IMR-90 (cell line): ENCODE data around the gene UNC5B. TPM values are rescaled to one million over a fixed set of nuclear protein-coding genes. Genes with fewer than 3 reads are reported as not detected.
"Not testable (repeated sequence)": the region's sequence is repeated elsewhere in the genome, so short reads cannot be mapped to it uniquely, and the experiment has no call there.

Experiments
- ATAC-seq: fragments of 200-7000 bp; cut with Tn5 transposase; 2 replicates; pipeline ENCODE4 v1.9.1; 2020; ENCODE audit warnings: low read depth, mild to moderate bottlenecking, moderate library complexity
- BruUV-seq: library from RNA; stranded (reverse); fragments of 400-500 nt; replicated peaks from 2 replicates; lab custom pipeline; 2021; lab: Mats Ljungman, UMichigan
- CTCF ChIA-PET: fragments of 300-600 bp; formaldehyde crosslinking; extraction: SDS; loops from one replicate; lab custom pipeline; 2021; ENCODE audit warnings: antibody characterized with exemption; lab: Yijun Ruan, JAX
- POLR2A ChIA-PET: fragments of 300-600 bp; sonication (Branson Sonifier 250); formaldehyde crosslinking; loops from one replicate; lab custom pipeline; 2022; ENCODE audit warnings: antibody characterized with exemption; ENCODE audit not compliant: unreplicated experiment; lab: Charles Lee
- DNase-seq: peaks from one replicate; pipeline ENCODE4 v3.0.0; 2013
- H2AFZ ChIP-seq: replicated peaks from 2 replicates; pipeline ENCODE3; 2013; ENCODE audit warnings: low read length, mild to moderate bottlenecking; ENCODE audit not compliant: poor library complexity
- H2AK5ac ChIP-seq: 2 replicates; pipeline ENCODE4 v1.6.1; 2013; ENCODE audit warnings: low read depth, low read length, inconsistent platforms
- H2AK9ac ChIP-seq: replicated peaks from 2 replicates; pipeline ENCODE3; 2013; ENCODE audit warnings: mild to moderate bottlenecking, low read depth, low read length, moderate library complexity; ENCODE audit not compliant: poor library complexity
- H2BK120ac ChIP-seq: 2 replicates; pipeline ENCODE4 v1.6.1; 2013; ENCODE audit warnings: low read depth, low read length, inconsistent platforms
- H2BK15ac ChIP-seq: 3 replicates; pipeline ENCODE4 v1.6.1; 2013; ENCODE audit warnings: low read depth, low read length, inconsistent platforms
- H2BK20ac ChIP-seq: 2 replicates; pipeline ENCODE4 v1.6.1; 2013; ENCODE audit warnings: low read depth, mild to moderate bottlenecking, inconsistent platforms, low read length, moderate library complexity
- H2BK5ac ChIP-seq: 2 replicates; pipeline ENCODE4 v1.6.1; 2013; ENCODE audit warnings: mild to moderate bottlenecking, low read depth, low read length, inconsistent platforms; ENCODE audit not compliant: poor library complexity, severe bottlenecking
- H3K14ac ChIP-seq: replicated peaks from 2 replicates; pipeline ENCODE4 v1.6.1; 2013; ENCODE audit warnings: low read depth, low read length, inconsistent platforms
- H3K18ac ChIP-seq: 2 replicates; pipeline ENCODE4 v1.6.1; 2013; ENCODE audit warnings: low read depth, low read length, control low read depth
- H3K23ac ChIP-seq: 2 replicates; pipeline ENCODE4 v1.6.1; 2013; ENCODE audit warnings: low read depth, low read length, inconsistent platforms
- H3K27ac ChIP-seq: 2 replicates; pipeline ENCODE4 v1.5.1; 2013; ENCODE audit warnings: mild to moderate bottlenecking, control low read depth, low read length; ENCODE audit not compliant: insufficient read depth
- H3K27me3 ChIP-seq: 2 replicates; pipeline ENCODE4 v1.6.1; 2013; ENCODE audit warnings: low read length; ENCODE audit not compliant: control insufficient read depth, insufficient read depth
- H3K36me3 ChIP-seq: 2 replicates; pipeline ENCODE4 v1.6.1; 2013; ENCODE audit warnings: low read length, mixed read lengths; ENCODE audit not compliant: control insufficient read depth, insufficient read depth
- H3K4ac ChIP-seq: 2 replicates; pipeline ENCODE4 v1.6.1; 2013; ENCODE audit warnings: low read depth, low read length, inconsistent platforms
- H3K4me1 ChIP-seq: 2 replicates; pipeline ENCODE4 v1.6.1; 2013; ENCODE audit warnings: low read length, mixed read lengths; ENCODE audit not compliant: control insufficient read depth, insufficient read depth
- H3K4me2 ChIP-seq: 2 replicates; pipeline ENCODE4 v1.6.1; 2013; ENCODE audit warnings: low read depth, mild to moderate bottlenecking, control low read depth, low read length, moderate library complexity
- H3K4me3 ChIP-seq: 2 replicates; pipeline ENCODE4 v1.5.1; 2013; ENCODE audit warnings: low read depth, mild to moderate bottlenecking, control low read depth, low read length, moderate library complexity; ENCODE audit not compliant: insufficient read depth
- H3K56ac ChIP-seq: 2 replicates; pipeline ENCODE4 v1.6.1; 2013; ENCODE audit warnings: low read length, inconsistent platforms; ENCODE audit not compliant: insufficient read depth; ENCODE audit errors: extremely low read depth
- H3K79me1 ChIP-seq, 2 experiments: 2 replicates each; pipeline ENCODE4 v1.6.1; 2013; ENCODE audit warnings: low read length in 2 of 2, inconsistent platforms in 1 of 2, low read depth in 1 of 2
- H3K9ac ChIP-seq: 2 replicates; pipeline ENCODE4 v1.6.1; 2013; ENCODE audit warnings: low read depth, low read length, control low read depth
- H3K9me1 ChIP-seq: 2 replicates; pipeline ENCODE4 v1.6.1; 2013; ENCODE audit warnings: low read length, inconsistent platforms; ENCODE audit not compliant: insufficient read depth
- H3K9me3 ChIP-seq: 2 replicates; pipeline ENCODE4 v1.6.1; 2013; ENCODE audit warnings: low read length; ENCODE audit not compliant: control insufficient read depth, insufficient read depth
- H4K20me1 ChIP-seq: 2 replicates; pipeline ENCODE4 v1.6.1; 2013; ENCODE audit warnings: low read length, inconsistent platforms; ENCODE audit not compliant: insufficient read depth
- H4K5ac ChIP-seq: 2 replicates; pipeline ENCODE4 v1.6.1; 2013; ENCODE audit warnings: mild to moderate bottlenecking, low read depth, low read length, control low read depth
- H4K8ac ChIP-seq, 2 experiments: 2 replicates each; pipeline ENCODE4 v1.6.1; 2013; ENCODE audit warnings: low read depth in 2 of 2, low read length in 2 of 2, control low read depth in 1 of 2, inconsistent platforms in 1 of 2
- H4K91ac ChIP-seq: 2 replicates; pipeline ENCODE4 v1.6.1; 2013; ENCODE audit warnings: low read depth, low read length, inconsistent platforms; ENCODE audit not compliant: insufficient read depth
- BHLHE40 ChIP-seq: fragments of 150-350 bp; IDR thresholded peaks from 2 replicates; pipeline ENCODE4 v1.6.1; 2016; ENCODE audit warnings: mild to moderate bottlenecking, low read depth, low read length
- FOS ChIP-seq: fragments of 150-350 bp; IDR thresholded peaks from 2 replicates; pipeline ENCODE4 v1.6.1; 2016; ENCODE audit warnings: low read depth, low read length
- MAFK ChIP-seq: IDR thresholded peaks from 2 replicates; pipeline ENCODE4 v1.6.1; 2012; ENCODE audit warnings: low read depth, low read length, improper control_type of control experiment
- WGBS, 2 experiments: methylation state at CpG; one replicate each; pipeline versions ENCODE4 v1.1.5 to v1.1.7; 2013; ENCODE audit warnings: missing lambda C conversion rate in 2 of 2; ENCODE audit not compliant: insufficient read length in 1 of 2; ENCODE audit errors: extremely low coverage in 2 of 2; 5-methylcytosine and 5-hydroxymethylcytosine counted together
- dilution Hi-C: fragments of 300-500 bp; cut with HindIII; formaldehyde crosslinking; loops from one replicate; pipeline ENCODE4 v1.14.3; 2018; ENCODE audit warnings: low sequenced_read_pairs; ENCODE audit not compliant: unreplicated experiment
- in situ Hi-C: fragments of 300-500 bp; cut with MboI; formaldehyde crosslinking; loops from 3 replicates; pipeline ENCODE4 v1.14.3; 2019; ENCODE audit warnings: low sequenced_read_pairs, inconsistent platforms, mixed read lengths
- intact Hi-C: fragments of 100-400 bp; cut with micrococcal nuclease; formaldehyde crosslinking; loops from 2 replicates; pipeline ENCODE4 v1.10.0; 2022
- polyA plus RNA-seq, 3 experiments: library from polyadenylated mRNA; depleted of rRNA; stranded (reverse); fragments of >200 nt; gene quantifications; 2 replicates each; pipeline ENCODE4 v1.2.3, GENCODE V29; 2012; ENCODE audit warnings: low replicate concordance in 1 of 3
- total RNA-seq: library from RNA; depleted of rRNA; stranded (reverse); fragments of >200 nt; gene quantifications from 2 replicates; pipeline ENCODE4 v1.2.3, GENCODE V29; 2012

Gene UNC5B
- total and polyA plus RNA-seq, 2 of the 4 experiments (the other 2 are of a cell fraction), result 1.6 to 4.2 TPM

DNA sequence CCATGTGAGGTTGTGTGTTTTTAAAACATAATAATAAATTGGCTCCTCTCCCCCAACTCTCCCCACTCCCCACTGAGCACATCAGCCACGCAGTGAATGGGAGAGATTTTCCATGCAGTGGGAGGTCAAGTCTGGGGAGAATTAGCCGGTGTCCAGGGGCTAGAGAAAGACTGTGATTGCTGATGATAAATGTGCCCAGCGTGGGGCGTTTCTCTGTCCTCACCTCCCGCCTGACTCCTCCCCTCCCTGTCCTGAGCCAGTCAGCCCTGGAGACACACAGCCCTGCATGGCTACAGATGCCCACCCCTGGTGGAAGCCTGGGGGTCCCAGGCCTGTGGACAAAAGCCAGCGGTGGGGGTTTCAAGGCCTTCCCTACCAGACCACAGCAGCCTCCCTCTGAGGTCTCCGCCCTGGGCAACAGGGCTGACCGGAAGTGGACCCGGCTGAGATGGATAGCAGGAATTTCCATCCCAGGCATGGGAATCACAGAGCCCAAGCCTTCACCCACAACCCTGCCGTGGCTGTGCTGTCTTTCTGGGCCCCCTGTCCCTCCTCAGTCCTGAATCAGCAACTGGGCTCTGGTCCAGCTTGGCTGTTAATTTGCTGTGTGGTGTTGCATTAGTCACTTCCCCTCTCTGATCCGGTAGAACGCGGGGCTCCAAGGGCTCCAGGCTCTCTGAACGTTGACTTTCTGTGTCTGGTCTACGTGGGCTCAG lies 59.8 kb downstream of the UNC5B start:
- no peaks in the 10 kb centered on the region for H3K9me3 ChIP-seq
- H3K4me3 ChIP-seq, result no peak overlapping the region
- peak overlapping the region; percentile 47; the same call in 1 of the 3 replicates for H2BK15ac ChIP-seq
- H3K4me2 ChIP-seq, result no peak overlapping the region
- H3K79me1 ChIP-seq, result peaks cover 0 to 10% of the 10 kb centered on the region in 2 experiments; a peak in 1 of 4 replicates
- WGBS, 2 experiments, result 0% methylated on average over 1 of the region's 15 CpGs; no CpG with 5 or more reads in 1 of the 2 experiments
- TF ChIP-seq BHLHE40 (no peak), MAFK (0 out of 2 replicates have a peak, but pooled peaks have one; percentile 33), FOS (peak; percentile 43; the same call in 1 of the 2 replicates)
- peak overlapping the region; percentile 88 for H2AK9ac ChIP-seq
- 0 out of 2 replicates have a peak overlapping the region, but pooled peaks have one; percentile 16 for H2BK20ac ChIP-seq
- H3K9ac ChIP-seq, result no peak overlapping the region
- H2AFZ ChIP-seq, result peak overlapping the region; percentile 92
- 0 out of 2 replicates have a peak, but pooled peaks cover 5% of the 10 kb centered on the region for H3K9me1 ChIP-seq
- H2BK5ac ChIP-seq, result peak overlapping the region; percentile 40
- H4K20me1 ChIP-seq, result peaks cover 6% of the 10 kb centered on the region; the same call in 1 of the 2 replicates
- H3K36me3 ChIP-seq, result no peaks in the 10 kb centered on the region
- H4K91ac ChIP-seq, result peak overlapping the region; percentile 48; the same call in 1 of the 2 replicates
- H3K4ac ChIP-seq, result peak overlapping the region; percentile 55; the same call in 1 of the 2 replicates
- H3K27ac ChIP-seq, result no peak overlapping the region
- peak overlapping the region; percentile 37; the same call in 1 of the 2 replicates for H3K14ac ChIP-seq
- peaks cover 20% of the 10 kb centered on the region for H3K4me1 ChIP-seq
- H2BK120ac ChIP-seq, result peak overlapping the region; percentile 29; the same call in 1 of the 2 replicates
- no peak overlapping the region for H3K23ac ChIP-seq
- H3K18ac ChIP-seq, result no peak overlapping the region; the same call in 1 of the 2 replicates
- intact Hi-C loops (no loop called here), dilution Hi-C loops (no loop called here), in situ Hi-C loops (no loop called here)
- no peak overlapping the region for H3K56ac ChIP-seq
- peak overlapping the region; percentile 64 for H4K5ac ChIP-seq
- ChIA-PET POLR2A (no interaction called here), CTCF (no interaction called here)
- DNase-seq (peak; percentile 80), ATAC-seq (peak; percentile 48)
- BruUV-seq, result no TSS peak
- H3K27me3 ChIP-seq, result no peaks in the 10 kb centered on the region
- peak overlapping the region; percentile 35 to 78; a peak in 3 of 4 replicates for H4K8ac ChIP-seq
- H2AK5ac ChIP-seq, result peak overlapping the region; percentile 61

DNA sequence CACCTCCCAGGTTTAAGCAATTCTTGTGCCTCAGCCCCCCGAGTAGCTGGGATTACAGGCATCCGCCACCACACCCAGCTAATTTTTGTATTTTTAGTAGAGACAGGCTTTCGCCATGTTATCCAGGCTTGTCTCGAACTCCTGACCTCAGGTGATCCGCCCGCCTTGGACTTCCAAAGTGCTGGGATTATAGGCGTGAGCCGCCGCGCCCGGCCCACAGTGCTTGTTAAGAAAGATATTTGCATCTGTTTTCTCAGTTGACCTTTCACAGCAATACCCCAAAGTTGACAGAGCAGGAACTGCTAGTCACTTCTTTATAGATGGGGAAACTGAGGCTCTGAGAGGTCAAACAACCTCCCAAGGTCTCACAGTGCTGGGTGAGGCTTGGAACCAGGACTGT lies 60.6 kb downstream of the UNC5B start:
- Histone ChIP-seq H3K79me1 (peaks cover 0 to 10% of the 10 kb centered on the region in 2 experiments; a peak in 1 of 4 replicates), H3K4me1 (peaks cover 20% of the 10 kb centered on the region), H2AK9ac (peak overlapping the region; percentile 12)
- H2BK20ac ChIP-seq, DNase-seq, BruUV-seq, H4K5ac ChIP-seq, H2AK5ac ChIP-seq, H3K4me2 ChIP-seq, H3K36me3 ChIP-seq, in situ Hi-C loops, H3K9me1 ChIP-seq, CTCF ChIA-PET, H3K27me3 ChIP-seq, H2BK5ac ChIP-seq, H4K8ac ChIP-seq, H3K9me3 ChIP-seq, H4K20me1 ChIP-seq, H2BK15ac ChIP-seq, H3K56ac ChIP-seq, POLR2A ChIA-PET, H3K9ac ChIP-seq, H3K23ac ChIP-seq, H4K91ac ChIP-seq, H2BK120ac ChIP-seq, H2AFZ ChIP-seq, H3K4ac ChIP-seq, H3K27ac ChIP-seq, H3K14ac ChIP-seq, ATAC-seq, intact Hi-C loops, H3K4me3 ChIP-seq, H3K18ac ChIP-seq, dilution Hi-C loops: not testable (repeated sequence)
- no CpG with 5 or more reads among the region's 11 CpGs for WGBS, 2 experiments
